GM12801 (cell line): ENCODE data around the gene FAP.

Source experiments
- CTCF ChIP-seq: IDR thresholded peaks from one replicate; pipeline ENCODE4 v1.5.1; 2011; ENCODE audit warnings: control low read depth; ENCODE audit not compliant: insufficient read length; ENCODE audit errors: extremely low read depth

Gene FAP

GRCh38 chr2:162266460-162266760 lies 23.2 kb upstream of the FAP start:
- no peak for TF ChIP-seq CTCF

- TF ChIP-seq CTCF = no peak
Measured at GRCh38 chr2:162265666-162266459, 22.6 kb upstream of the FAP start.

GRCh38 chr2:162261032-162261945 lies 18.0 kb upstream of the FAP start:
- TF ChIP-seq CTCF = no peak

- TF ChIP-seq CTCF = no peak
Measured at GRCh38 chr2:162258686-162259085, 15.4 kb upstream of the FAP start.

- TF ChIP-seq CTCF = no peak
Measured at GRCh38 chr2:162258169-162258568, 14.9 kb upstream of the FAP start.

GRCh38 chr2:162257425-162257824 lies 14.2 kb upstream of the FAP start:
- TF ChIP-seq CTCF = no peak

GRCh38 chr2:162256591-162256991 lies 13.3 kb upstream of the FAP start:
- TF ChIP-seq CTCF = no peak
